ENCODE measurements around the gene SUSD1. TPM values are rescaled to one million over a fixed set of nuclear protein-coding genes. Genes with fewer than 3 reads are reported as not detected.

SUSD1 gene
- total RNA-seq, 1 donor from 2014 or later, result 16.6 TPM

DNA sequence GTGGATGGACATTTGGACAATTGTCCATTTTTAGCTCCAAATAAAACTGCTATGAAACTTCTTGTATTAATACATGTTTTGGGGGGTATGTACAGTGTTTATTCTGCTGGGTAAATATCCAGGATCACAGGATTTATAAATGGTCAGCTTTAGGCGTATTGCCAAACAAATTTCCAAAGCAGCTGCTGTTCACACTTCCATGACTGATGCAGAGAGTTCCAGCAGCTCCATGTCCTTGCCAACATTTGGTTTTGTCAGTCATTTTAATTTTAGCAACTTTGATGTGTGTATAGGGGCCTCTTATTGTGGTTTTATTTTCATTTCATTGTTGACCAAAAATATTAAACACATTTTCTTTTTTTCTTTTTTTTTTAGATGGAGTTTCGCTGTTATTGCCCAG lies 9.8 kb upstream of the SUSD1 start:
- H3K4me2 ChIP-seq (ENCODE audit: low read length), result no peak overlapping the region
- no peaks in the 10 kb centered on the region for H3K27me3 ChIP-seq (ENCODE audit: insufficient read depth, low read length)
- H3K4me3 ChIP-seq (ENCODE audit: insufficient read depth, low read depth, low read length), result no peak overlapping the region
- no peak for TF ChIP-seq CTCF (IDR thresholded peaks at IDR 0.05; ENCODE audit: insufficient read depth, low read depth, low read length)
- TF ChIP-seq EZH2 (IDR thresholded peaks at IDR 0.05; ENCODE audit: insufficient read depth, low read length), result no peak
- H3K9ac ChIP-seq (ENCODE audit: low read length), result no peak overlapping the region
- H4K20me1 ChIP-seq (ENCODE audit: insufficient read depth, low read length), result no peaks in the 10 kb centered on the region
- H2AFZ ChIP-seq (ENCODE audit: low read depth, low read length), result no peak overlapping the region
- Mint-ChIP-seq H3K9me3 (ENCODE audit: unreplicated experiment) (no peaks in the 10 kb centered on the region), H3K4me3 (ENCODE audit: unreplicated experiment) (no peak overlapping the region), H3K27ac (ENCODE audit: unreplicated experiment) (no peak overlapping the region), H3K27me3 (ENCODE audit: low read depth, unreplicated experiment) (no peaks in the 10 kb centered on the region), H3K36me3 (ENCODE audit: low read depth, unreplicated experiment) (peaks cover 3% of the 10 kb centered on the region), H3K4me1 (ENCODE audit: low read depth, unreplicated experiment) (peaks cover 14% of the 10 kb centered on the region)
- H3K4me1 ChIP-seq (ENCODE audit: insufficient read depth, low read length), result peaks cover 9% of the 10 kb centered on the region
- H3K36me3 ChIP-seq (ENCODE audit: insufficient read depth, low read length), result no peaks in the 10 kb centered on the region
- H3K27ac ChIP-seq (ENCODE audit: low read depth, low read length), result no peak overlapping the region
- H3K9me3 ChIP-seq (ENCODE audit: insufficient read depth, low read depth, low read length), result no peaks in the 10 kb centered on the region
- no peak for DNase-seq (ENCODE audit: low read depth)
- no peaks in the 10 kb centered on the region for H3K79me2 ChIP-seq (ENCODE audit: insufficient read depth, low read length)
- no peak for FAIRE-seq

DNA sequence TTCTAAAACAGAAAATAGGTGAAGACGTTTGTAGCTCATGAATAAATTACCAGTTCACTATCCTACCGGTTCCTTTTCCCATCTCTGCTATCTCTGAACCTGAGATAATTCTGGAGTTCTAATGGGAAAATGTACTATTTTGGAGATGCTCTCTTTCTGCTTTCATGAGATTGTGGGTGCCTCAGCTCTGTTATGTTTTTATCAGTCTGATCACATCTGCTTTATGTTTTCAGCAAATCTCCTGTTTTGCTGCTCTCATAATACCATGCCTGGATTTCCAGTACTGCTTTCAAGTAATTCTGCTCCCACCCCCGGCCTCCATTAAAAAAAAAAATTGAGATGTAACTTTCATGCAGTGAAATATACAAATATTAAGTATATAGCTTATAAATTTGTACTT lies 9.1 kb upstream of the SUSD1 start:
- TF ChIP-seq EZH2 (IDR thresholded peaks at IDR 0.05; ENCODE audit: insufficient read depth, low read length), result no peak
- TF ChIP-seq CTCF (IDR thresholded peaks at IDR 0.05; ENCODE audit: insufficient read depth, low read depth, low read length), result no peak
- Histone ChIP-seq H3K4me3 (ENCODE audit: insufficient read depth, low read depth, low read length) (no peak overlapping the region), H3K9ac (ENCODE audit: low read length) (no peak overlapping the region), H3K27me3 (ENCODE audit: insufficient read depth, low read length) (no peaks in the 10 kb centered on the region), H3K36me3 (ENCODE audit: insufficient read depth, low read length) (no peaks in the 10 kb centered on the region), H4K20me1 (ENCODE audit: insufficient read depth, low read length) (no peaks in the 10 kb centered on the region), H3K79me2 (ENCODE audit: insufficient read depth, low read length) (no peaks in the 10 kb centered on the region), H3K9me3 (ENCODE audit: insufficient read depth, low read depth, low read length) (no peaks in the 10 kb centered on the region), H3K4me2 (ENCODE audit: low read length) (no peak overlapping the region), H3K27ac (ENCODE audit: low read depth, low read length) (no peak overlapping the region), H3K4me1 (ENCODE audit: insufficient read depth, low read length) (peaks cover 9% of the 10 kb centered on the region), H2AFZ (ENCODE audit: low read depth, low read length) (no peak overlapping the region)
- Mint-ChIP-seq H3K27ac (ENCODE audit: unreplicated experiment) (no peak overlapping the region), H3K4me1 (ENCODE audit: low read depth, unreplicated experiment) (peaks cover 17% of the 10 kb centered on the region), H3K36me3 (ENCODE audit: low read depth, unreplicated experiment) (peaks cover 3% of the 10 kb centered on the region), H3K9me3 (ENCODE audit: unreplicated experiment) (no peaks in the 10 kb centered on the region), H3K27me3 (ENCODE audit: low read depth, unreplicated experiment) (no peaks in the 10 kb centered on the region), H3K4me3 (ENCODE audit: unreplicated experiment) (no peak overlapping the region)
- DNase-seq (ENCODE audit: low read depth) (no peak), FAIRE-seq (no peak)

GRCh38 chr9:112180387-112180881 lies 5.3 kb upstream of the SUSD1 start:
- Histone ChIP-seq H3K27me3 (ENCODE audit: insufficient read depth, low read length) (no peaks in the 10 kb centered on the region), H3K79me2 (ENCODE audit: insufficient read depth, low read length) (no peaks in the 10 kb centered on the region), H3K4me2 (ENCODE audit: low read length) (no peak overlapping the region), H3K4me3 (ENCODE audit: insufficient read depth, low read depth, low read length) (no peak overlapping the region), H3K9ac (ENCODE audit: low read length) (no peak overlapping the region), H2AFZ (ENCODE audit: low read depth, low read length) (no peak overlapping the region), H3K27ac (ENCODE audit: low read depth, low read length) (no peak overlapping the region), H3K9me3 (ENCODE audit: insufficient read depth, low read depth, low read length) (no peaks in the 10 kb centered on the region), H3K4me1 (ENCODE audit: insufficient read depth, low read length) (peaks cover 11% of the 10 kb centered on the region), H3K36me3 (ENCODE audit: insufficient read depth, low read length) (no peaks in the 10 kb centered on the region), H4K20me1 (ENCODE audit: insufficient read depth, low read length) (no peaks in the 10 kb centered on the region)
- peaks cover 4% of the 10 kb centered on the region for H3K27me3 Mint-ChIP-seq (ENCODE audit: low read depth, unreplicated experiment)
- H3K4me3 Mint-ChIP-seq (ENCODE audit: unreplicated experiment), result no peak overlapping the region
- H3K9me3 Mint-ChIP-seq (ENCODE audit: unreplicated experiment), result no peaks in the 10 kb centered on the region
- FAIRE-seq (no peak), DNase-seq (ENCODE audit: low read depth) (peak; percentile 62)
- no peak overlapping the region for H3K27ac Mint-ChIP-seq (ENCODE audit: unreplicated experiment)
- peaks cover 21% of the 10 kb centered on the region for H3K4me1 Mint-ChIP-seq (ENCODE audit: low read depth, unreplicated experiment)
- TF ChIP-seq CTCF (IDR thresholded peaks at IDR 0.05; ENCODE audit: insufficient read depth, low read depth, low read length), result no peak
- TF ChIP-seq EZH2 (IDR thresholded peaks at IDR 0.05; ENCODE audit: insufficient read depth, low read length), result no peak
- H3K36me3 Mint-ChIP-seq (ENCODE audit: low read depth, unreplicated experiment), result peaks cover 5% of the 10 kb centered on the region
